ENCODE measurements around the gene RSAD2. TPM values are rescaled to one million over a fixed set of nuclear protein-coding genes. Genes with fewer than 3 reads are reported as not detected.

The RSAD2 gene
- total RNA-seq, 1 donor from 2014 or later, result 4.4 TPM

- no peak for DNase-seq (ENCODE audit: low spot score)
Measured at GRCh38 chr2:6945087-6945813, 67.7 kb downstream of the RSAD2 start.

GRCh38 chr2:6945821-6946220 lies 68.2 kb downstream of the RSAD2 start:
- DNase-seq (ENCODE audit: low spot score), result no peak

GRCh38 chr2:6946722-6947121 lies 69.1 kb downstream of the RSAD2 start:
- no peak for DNase-seq (ENCODE audit: low spot score)

Other genes starting within 250 kb of the RSAD2 start
- gene CMPK2, start 11.9 kb upstream of the RSAD2 start, total RNA-seq, result 7.5 TPM
- 15.2 TPM for gene RNF144A, start 39.6 kb downstream of the RSAD2 start, total RNA-seq

Data from ureter (tissue), 1 donor.